GM19438 (cell line): ENCODE results near the gene BRIP1.
A peak's percentile ranks its signal among the peaks of the same experiment; 100 is the strongest.
"Not testable (repeated sequence)": the region's sequence is repeated elsewhere in the genome, so short reads cannot be mapped to it uniquely, and the experiment has no call there.

Experiments
- ATAC-seq: cut with Tn5 transposase; IDR thresholded peaks from one replicate; pipeline ENCODE4 v1.9.1; 2021; ENCODE audit warnings: low read depth; ENCODE audit not compliant: unreplicated experiment

The BRIP1 gene

GRCh38 chr17:61868074-61868473 is 4.7 kb upstream of the BRIP1 start:
- ATAC-seq, result no peak

- ATAC-seq, result no peak
Measured at GRCh38 chr17:61867033-61867432, 3.7 kb upstream of the BRIP1 start.

GRCh38 chr17:61863801-61864126 is 436 bp upstream of the BRIP1 start:
- ATAC-seq, result peak; percentile 6

- no peak for ATAC-seq
Measured at GRCh38 chr17:61862105-61862574, 1.2 kb downstream of the BRIP1 start.

- ATAC-seq, result not testable (repeated sequence)
Measured at GRCh38 chr17:61860397-61860796, 2.9 kb downstream of the BRIP1 start.

GRCh38 chr17:61856035-61856434 is 7.3 kb downstream of the BRIP1 start:
- no peak for ATAC-seq

- no peak for ATAC-seq
Measured at GRCh38 chr17:61852857-61853256, 10.5 kb downstream of the BRIP1 start.

- ATAC-seq, result no peak
Measured at GRCh38 chr17:61849674-61850073, 13.7 kb downstream of the BRIP1 start.

GRCh38 chr17:61848896-61849295 is 14.4 kb downstream of the BRIP1 start:
- no peak for ATAC-seq

- ATAC-seq, result no peak
Measured at GRCh38 chr17:61848247-61848646, 15.1 kb downstream of the BRIP1 start.

- ATAC-seq, result no peak
Measured at GRCh38 chr17:61847659-61848058, 15.7 kb downstream of the BRIP1 start.

GRCh38 chr17:61846761-61847375 is 16.5 kb downstream of the BRIP1 start:
- no peak for ATAC-seq

- ATAC-seq, result no peak
Measured at GRCh38 chr17:61846088-61846487, 17.2 kb downstream of the BRIP1 start.

- no peak for ATAC-seq
Measured at GRCh38 chr17:61843435-61843834, 19.9 kb downstream of the BRIP1 start.

- ATAC-seq, result no peak
Measured at GRCh38 chr17:61842899-61843298, 20.4 kb downstream of the BRIP1 start.

GRCh38 chr17:61839300-61839786 is 24.0 kb downstream of the BRIP1 start:
- ATAC-seq, result no peak

- ATAC-seq, result no peak
Measured at GRCh38 chr17:61837175-61838051, 25.9 kb downstream of the BRIP1 start.

- no peak for ATAC-seq
Measured at GRCh38 chr17:61836266-61837174, 26.8 kb downstream of the BRIP1 start.

GRCh38 chr17:61835606-61836005 is 27.7 kb downstream of the BRIP1 start:
- no peak for ATAC-seq

GRCh38 chr17:61834610-61835009 is 28.7 kb downstream of the BRIP1 start:
- ATAC-seq, result no peak
